Spinal cord (tissue), 10 donors: ENCODE results near the gene SLC2A4. TPM values are rescaled to one million over a fixed set of nuclear protein-coding genes. Genes with fewer than 3 reads are reported as not detected.

ENCODE experiments used
- DNase-seq, 6 donors: peaks; one replicate each; pipeline versions ENCODE4 v3.0.0 to v3.0.0-alpha.2; 2013 to 2015; ENCODE audit warnings: low spot score in 6 of 6, low read depth in 4 of 6
- H3K27ac ChIP-seq: one replicate; pipeline ENCODE4 v1.5.1; 2013; ENCODE audit warnings: low read depth, low read length, control low read depth
- H3K27me3 ChIP-seq: one replicate; pipeline ENCODE4 v1.6.1; 2013; ENCODE audit warnings: low read length; ENCODE audit not compliant: control insufficient read depth, insufficient read depth
- H3K36me3 ChIP-seq: one replicate; pipeline ENCODE4 v1.6.1; 2013; ENCODE audit warnings: low read length; ENCODE audit not compliant: control insufficient read depth, insufficient read depth
- H3K4me1 ChIP-seq: one replicate; pipeline ENCODE4 v1.6.1; 2013; ENCODE audit warnings: low read length; ENCODE audit not compliant: control insufficient read depth, insufficient read depth
- H3K4me3 ChIP-seq: one replicate; pipeline ENCODE4 v1.5.1; 2013; ENCODE audit warnings: low read depth, low read length, control low read depth
- H3K9me3 ChIP-seq: one replicate; pipeline ENCODE4 v1.6.1; 2013; ENCODE audit warnings: low read length; ENCODE audit not compliant: control insufficient read depth, insufficient read depth
- WGBS: methylation state at CpG from one replicate; pipeline ENCODE4 v1.1.5; 2013; ENCODE audit warnings: missing lambda C conversion rate; ENCODE audit not compliant: insufficient coverage; 5-methylcytosine and 5-hydroxymethylcytosine counted together
- polyA plus RNA-seq, 2 donors: library from polyadenylated mRNA; unstranded; fragments of 120-200 nt; gene quantifications; one replicate each; pipeline ENCODE4 v1.2.1, GENCODE V29; 2013; ENCODE audit not compliant: insufficient read length in 2 of 2
- total RNA-seq, 2 donors: library from RNA; depleted of rRNA in 1 of 2; stranded (reverse); fragments of 120-200 nt in 1 of 2; fragments of >200 nt in 1 of 2; gene quantifications; one replicate each; pipeline versions ENCODE4 v1.2.3 to v1.2.4, GENCODE V29; 2013 to 2014
- donor health status: healthy.

Gene SLC2A4
- total and polyA plus RNA-seq, 4 donors: 0.48 to 1.9 (median 0.69) TPM

- H3K27me3 ChIP-seq: peaks cover 50% of the 10 kb centered on the region
- no peak overlapping the region for H3K27ac ChIP-seq
- 3% methylated on average over 50 of the region's 51 CpGs for WGBS
- H3K4me3 ChIP-seq: no peak overlapping the region
- no peaks in the 10 kb centered on the region for H3K9me3 ChIP-seq
- H3K4me1 ChIP-seq: peaks cover 35% of the 10 kb centered on the region
- no peaks in the 10 kb centered on the region for H3K36me3 ChIP-seq
- DNase-seq: peak in 2 of 6 donors; percentile 86 to 89
Observed at GRCh38 chr17:7296189-7296861, 14.8 kb downstream of the SLC2A4 start.

- H3K27me3 ChIP-seq: peaks cover 3% of the 10 kb centered on the region
- H3K36me3 ChIP-seq: peaks cover 3% of the 10 kb centered on the region
- no peak overlapping the region for H3K27ac ChIP-seq
- no peak overlapping the region for H3K4me3 ChIP-seq
- WGBS: 100% methylated on average over 1 of the region's 7 CpGs
- DNase-seq: no peak
- peaks cover 19% of the 10 kb centered on the region for H3K4me1 ChIP-seq
- H3K9me3 ChIP-seq: no peaks in the 10 kb centered on the region
Observed at GRCh38 chr17:7304179-7304578, 22.7 kb downstream of the SLC2A4 start.

GRCh38 chr17:7306911-7307685 lies 25.6 kb downstream of the SLC2A4 start, which contains the start of gene EIF5A:
EIF5A (plus strand) TSS chr17:7307628; CDS start chr17:7309636, 2,008 bp downstream.
- H3K4me1 ChIP-seq: peaks cover 25% of the 10 kb centered on the region
- H3K36me3 ChIP-seq: peaks cover 28% of the 10 kb centered on the region
- H3K9me3 ChIP-seq: no peaks in the 10 kb centered on the region
- no peaks in the 10 kb centered on the region for H3K27me3 ChIP-seq
- H3K4me3 ChIP-seq: peak within 1 kb of the TSS; percentile 50
- WGBS: under 1% methylated on average over 64 of the region's 64 CpGs
- H3K27ac ChIP-seq: peak within 1 kb of the TSS; percentile 96
- DNase-seq: peak; percentile 99 to 100 (median 100)

GRCh38 chr17:7307686-7308624 lies 26.4 kb downstream of the SLC2A4 start:
- peak overlapping the region; percentile 96 for H3K27ac ChIP-seq
- no peaks in the 10 kb centered on the region for H3K27me3 ChIP-seq
- peaks cover 31% of the 10 kb centered on the region for H3K4me1 ChIP-seq
- H3K36me3 ChIP-seq: peaks cover 37% of the 10 kb centered on the region
- no peaks in the 10 kb centered on the region for H3K9me3 ChIP-seq
- under 1% methylated on average over 102 of the region's 104 CpGs for WGBS
- H3K4me3 ChIP-seq: peak overlapping the region; percentile 50
- peak in 1 of 6 donors; percentile 35 for DNase-seq

GRCh38 chr17:7308625-7309433 lies 27.3 kb downstream of the SLC2A4 start:
- peaks cover 45% of the 10 kb centered on the region for H3K36me3 ChIP-seq
- H3K4me1 ChIP-seq: peaks cover 39% of the 10 kb centered on the region
- H3K4me3 ChIP-seq: peak overlapping the region; percentile 50
- peak overlapping the region; percentile 77 for H3K27ac ChIP-seq
- H3K27me3 ChIP-seq: no peaks in the 10 kb centered on the region
- no peaks in the 10 kb centered on the region for H3K9me3 ChIP-seq
- 0% methylated on average over 5 of the region's 14 CpGs for WGBS
- DNase-seq: peak in 2 of 6 donors; percentile 59 to 73

- H3K9me3 ChIP-seq: no peaks in the 10 kb centered on the region
- H3K36me3 ChIP-seq: peaks cover 50% of the 10 kb centered on the region
- no peak overlapping the region for H3K4me3 ChIP-seq
- 92% methylated on average over 12 of the region's 12 CpGs for WGBS
- no peak for DNase-seq
- peaks cover 45% of the 10 kb centered on the region for H3K4me1 ChIP-seq
- no peak overlapping the region for H3K27ac ChIP-seq
- no peaks in the 10 kb centered on the region for H3K27me3 ChIP-seq
Observed at GRCh38 chr17:7309628-7310027, 28.1 kb downstream of the SLC2A4 start.

GRCh38 chr17:7311110-7311705 lies 29.7 kb downstream of the SLC2A4 start:
- H3K4me1 ChIP-seq: peaks cover 54% of the 10 kb centered on the region
- H3K27me3 ChIP-seq: no peaks in the 10 kb centered on the region
- H3K27ac ChIP-seq: no peak overlapping the region
- no peaks in the 10 kb centered on the region for H3K9me3 ChIP-seq
- no peak for DNase-seq
- no peak overlapping the region for H3K4me3 ChIP-seq
- WGBS: 92% methylated on average over 7 of the region's 7 CpGs
- peaks cover 61% of the 10 kb centered on the region for H3K36me3 ChIP-seq

GRCh38 chr17:7312432-7313087 lies 31.0 kb downstream of the SLC2A4 start:
- H3K9me3 ChIP-seq: no peaks in the 10 kb centered on the region
- WGBS: 83% methylated on average over 2 of the region's 7 CpGs
- H3K27ac ChIP-seq: no peak overlapping the region
- H3K4me3 ChIP-seq: no peak overlapping the region
- H3K4me1 ChIP-seq: peaks cover 51% of the 10 kb centered on the region
- DNase-seq: no peak
- H3K27me3 ChIP-seq: no peaks in the 10 kb centered on the region
- peaks cover 73% of the 10 kb centered on the region for H3K36me3 ChIP-seq
